ENCODE results near the gene SAMD9. TPM values are rescaled to one million over a fixed set of nuclear protein-coding genes. Genes with fewer than 3 reads are reported as not detected.
"Not testable (repeated sequence)": the region's sequence is repeated elsewhere in the genome, so short reads cannot be mapped to it uniquely, and the experiment has no call there.

The SAMD9 gene
- total RNA-seq, 1 experiment from 2014 or later = not detected

- no peak overlapping the region for H2BK20ac ChIP-seq (ENCODE audit: low read depth, low read length, poor library complexity, severe bottlenecking)
- no peaks in the 10 kb centered on the region for H3K9me3 Mint-ChIP-seq
- no peaks in the 10 kb centered on the region for H4K20me1 ChIP-seq (ENCODE audit: control insufficient read depth, insufficient read depth, insufficient read length)
- no peak overlapping the region for H2BK5ac ChIP-seq (ENCODE audit: insufficient read length, low read length)
- no peak overlapping the region for H4K8ac ChIP-seq (replicated peaks; ENCODE audit: insufficient read length, low read depth, low read length)
- H3K14ac ChIP-seq (ENCODE audit: insufficient read depth, low read length) = no peak overlapping the region
- H3K79me1 ChIP-seq (ENCODE audit: insufficient read depth, low read depth, low read length, poor library complexity, severe bottlenecking) = no peaks in the 10 kb centered on the region
- H2AFZ ChIP-seq (ENCODE audit: low read length) = peak overlapping the region; percentile 49
- no peaks in the 10 kb centered on the region for H3K27me3 ChIP-seq (ENCODE audit: insufficient read depth, low read length)
- H3K27ac Mint-ChIP-seq = no peak overlapping the region; a peak in 1 of 7 replicates
- H3K18ac ChIP-seq (ENCODE audit: insufficient read length, low read depth, low read length) = no peak overlapping the region
- no peak overlapping the region for H3K56ac ChIP-seq (ENCODE audit: insufficient read length, low read depth, low read length)
- H3K23ac ChIP-seq (ENCODE audit: insufficient read length, low read depth, low read length) = no peak overlapping the region
- peak; percentile 72 for TF ChIP-seq CTCF (conservative IDR thresholded peaks at IDR 0.05)
- no peaks in the 10 kb centered on the region for H3K23me2 ChIP-seq (ENCODE audit: insufficient read length, low read depth, low read length, poor library complexity, severe bottlenecking)
- no peak overlapping the region for H4K5ac ChIP-seq (ENCODE audit: insufficient read length, low read depth, low read length)
- peaks cover 13% of the 10 kb centered on the region for H3K27me3 Mint-ChIP-seq (ENCODE audit: low read depth)
- H2BK120ac ChIP-seq (ENCODE audit: low read depth, low read length, poor library complexity, severe bottlenecking) = no peak overlapping the region
- H3K36me3 Mint-ChIP-seq (ENCODE audit: insufficient read depth in 1 of 3, low read depth in 3 of 3) = no peaks in the 10 kb centered on the region
- H2BK15ac ChIP-seq (ENCODE audit: low read depth, low read length) = no peak overlapping the region
- no peak overlapping the region for H3K9ac ChIP-seq (ENCODE audit: extremely low read depth, insufficient read length, low read length)
- WGBS (ENCODE audit: extremely low coverage, insufficient read length, low lambda C conversion rate) = no CpG with 5 or more reads among the region's 1 CpG
- no peak overlapping the region for H2AK5ac ChIP-seq (ENCODE audit: insufficient read length, low read length)
- H3K4ac ChIP-seq (ENCODE audit: low read depth, low read length) = no peak overlapping the region
- H3K4me1 Mint-ChIP-seq = no peaks in the 10 kb centered on the region
- H3T11ph ChIP-seq (ENCODE audit: low read length) = no peak overlapping the region
- DNase-seq = no peak
- H2BK12ac ChIP-seq (ENCODE audit: insufficient read length, low read depth, low read length) = no peak overlapping the region
- H4K91ac ChIP-seq (ENCODE audit: insufficient read length, low read depth, low read length) = no peak overlapping the region
- H3K9me3 ChIP-seq (ENCODE audit: control insufficient read depth, low read depth, low read length) = no peaks in the 10 kb centered on the region
- no peak overlapping the region for H3K4me2 ChIP-seq (ENCODE audit: insufficient read depth, insufficient read length, low read length)
- H3K79me2 ChIP-seq (ENCODE audit: insufficient read depth, low read length) = no peaks in the 10 kb centered on the region
- H3K4me1 ChIP-seq (ENCODE audit: insufficient read depth, low read length) = no peaks in the 10 kb centered on the region
- no peak overlapping the region for H3K27ac ChIP-seq (ENCODE audit: insufficient read length, low read depth, low read length)
- no peak overlapping the region for H3K4me3 Mint-ChIP-seq
Measured at GRCh38 chr7:93092757-93093370, 24.9 kb downstream of the SAMD9 start.

- not testable (repeated sequence) for H3K4me1 Mint-ChIP-seq; H3K27me3 ChIP-seq (ENCODE audit: insufficient read depth, low read length); H3T11ph ChIP-seq (ENCODE audit: low read length); H3K27ac ChIP-seq (ENCODE audit: insufficient read length, low read depth, low read length); H2AFZ ChIP-seq (ENCODE audit: low read length); H3K79me2 ChIP-seq (ENCODE audit: insufficient read depth, low read length); H2BK12ac ChIP-seq (ENCODE audit: insufficient read length, low read depth, low read length); H3K9me3 ChIP-seq (ENCODE audit: control insufficient read depth, low read depth, low read length); DNase-seq; H3K36me3 Mint-ChIP-seq (ENCODE audit: insufficient read depth in 1 of 3, low read depth in 3 of 3); H3K9ac ChIP-seq (ENCODE audit: extremely low read depth, insufficient read length, low read length); H3K4me1 ChIP-seq (ENCODE audit: insufficient read depth, low read length); H3K4me2 ChIP-seq (ENCODE audit: insufficient read depth, insufficient read length, low read length); H3K14ac ChIP-seq (ENCODE audit: insufficient read depth, low read length); H3K27ac Mint-ChIP-seq; H3K23ac ChIP-seq (ENCODE audit: insufficient read length, low read depth, low read length); H3K23me2 ChIP-seq (ENCODE audit: insufficient read length, low read depth, low read length, poor library complexity, severe bottlenecking); H2BK5ac ChIP-seq (ENCODE audit: insufficient read length, low read length); H2BK15ac ChIP-seq (ENCODE audit: low read depth, low read length); H4K91ac ChIP-seq (ENCODE audit: insufficient read length, low read depth, low read length); H3K4ac ChIP-seq (ENCODE audit: low read depth, low read length); H2BK120ac ChIP-seq (ENCODE audit: low read depth, low read length, poor library complexity, severe bottlenecking); H3K56ac ChIP-seq (ENCODE audit: insufficient read length, low read depth, low read length); H4K5ac ChIP-seq (ENCODE audit: insufficient read length, low read depth, low read length); H4K20me1 ChIP-seq (ENCODE audit: control insufficient read depth, insufficient read depth, insufficient read length); H3K18ac ChIP-seq (ENCODE audit: insufficient read length, low read depth, low read length); H2AK5ac ChIP-seq (ENCODE audit: insufficient read length, low read length); H3K79me1 ChIP-seq (ENCODE audit: insufficient read depth, low read depth, low read length, poor library complexity, severe bottlenecking); H2BK20ac ChIP-seq (ENCODE audit: low read depth, low read length, poor library complexity, severe bottlenecking); H4K8ac ChIP-seq (replicated peaks; ENCODE audit: insufficient read length, low read depth, low read length); H3K4me3 Mint-ChIP-seq
- Mint-ChIP-seq H3K27me3 (ENCODE audit: low read depth) (peaks cover 12% of the 10 kb centered on the region), H3K9me3 (peaks cover 3 to 22% of the 10 kb centered on the region in 2 experiments; a peak in 4 of 5 replicates)
- no CpG with 5 or more reads among the region's 9 CpGs for WGBS (ENCODE audit: extremely low coverage, insufficient read length, low lambda C conversion rate)
Measured at GRCh38 chr7:93073357-93073756, 44.4 kb downstream of the SAMD9 start.

Data from H9 (cell line).